EL (cell line): ENCODE measurements around the gene STT3B.
A peak's percentile ranks its signal among the peaks of the same experiment; 100 is the strongest.

Experiments used
- DNase-seq: peaks from one replicate; pipeline ENCODE4 v3.0.0-alpha.2; 2016

Gene STT3B

GRCh38 chr3:31522152-31522551 lies 10.6 kb upstream of the STT3B start:
- DNase-seq, result no peak

- DNase-seq, result no peak
These were observed 9.2 kb upstream of the STT3B start for GRCh38 chr3:31523543-31523942.

GRCh38 chr3:31525532-31525931 lies 7.2 kb upstream of the STT3B start:
- no peak for DNase-seq

GRCh38 chr3:31529421-31529820 lies 3.3 kb upstream of the STT3B start:
- no peak for DNase-seq

GRCh38 chr3:31530039-31530959 lies 2.4 kb upstream of the STT3B start:
- no peak for DNase-seq

GRCh38 chr3:31530960-31531335 lies 1.8 kb upstream of the STT3B start:
- no peak for DNase-seq

GRCh38 chr3:31531452-31531991 lies 1.2 kb upstream of the STT3B start:
- peak; percentile 11 for DNase-seq

- peak; percentile 99 for DNase-seq
These were observed 636 bp upstream of the STT3B start for GRCh38 chr3:31531992-31532586.

- DNase-seq, result peak; percentile 51
These were observed 692 bp downstream of the STT3B start for GRCh38 chr3:31533169-31534064.

GRCh38 chr3:31534065-31534425 lies 1.3 kb downstream of the STT3B start:
- peak; percentile 12 for DNase-seq

GRCh38 chr3:31536497-31536896 lies 3.8 kb downstream of the STT3B start:
- no peak for DNase-seq

GRCh38 chr3:31538801-31539200 lies 6.1 kb downstream of the STT3B start:
- DNase-seq, result no peak

- DNase-seq, result no peak
These were observed 6.5 kb downstream of the STT3B start for GRCh38 chr3:31539275-31539674.

GRCh38 chr3:31541089-31541488 lies 8.4 kb downstream of the STT3B start:
- DNase-seq, result no peak

GRCh38 chr3:31542246-31542645 lies 9.5 kb downstream of the STT3B start:
- no peak for DNase-seq

GRCh38 chr3:31543375-31543774 lies 10.7 kb downstream of the STT3B start:
- no peak for DNase-seq

GRCh38 chr3:31544634-31545033 lies 11.9 kb downstream of the STT3B start:
- DNase-seq, result no peak

- no peak for DNase-seq
These were observed 13.4 kb downstream of the STT3B start for GRCh38 chr3:31546162-31546561.

- no peak for DNase-seq
These were observed 14.0 kb downstream of the STT3B start for GRCh38 chr3:31546725-31547124.

- DNase-seq, result peak; percentile 30
These were observed 17.9 kb downstream of the STT3B start for GRCh38 chr3:31550452-31551251.

GRCh38 chr3:31551646-31552045 lies 18.9 kb downstream of the STT3B start:
- DNase-seq, result no peak

- DNase-seq, result no peak
These were observed 19.4 kb downstream of the STT3B start for GRCh38 chr3:31552103-31552502.
